ENCODE measurements around the gene RAPGEF4.

- TF ChIP-seq GATA2 (IDR thresholded peaks at IDR 0.05; ENCODE audit: low read depth, low read length) (no peak), GATA3 (IDR thresholded peaks at IDR 0.05; ENCODE audit: low read depth, low read length) (no peak)
These were observed 34.2 kb downstream of the RAPGEF4 start for GRCh38 chr2:172769879-172770278.
